ENCODE measurements around the gene PCDH1.
"Not testable (repeated sequence)": the region's sequence is repeated elsewhere in the genome, so short reads cannot be mapped to it uniquely, and the experiment has no call there.

The PCDH1 gene

GRCh38 chr5:141902015-141902814 is 24.0 kb upstream of the PCDH1 start:
- no peaks in the 10 kb centered on the region for H4K20me1 ChIP-seq (ENCODE audit: insufficient read depth, low read length, poor library complexity, severe bottlenecking)
- no peaks in the 10 kb centered on the region for H3K79me2 ChIP-seq (ENCODE audit: insufficient read depth, low read length)
- no peak overlapping the region for H2AFZ ChIP-seq (ENCODE audit: low read length)
- H3K9me3 ChIP-seq (ENCODE audit: insufficient read depth, low read depth, low read length): no peaks in the 10 kb centered on the region
- H3K9me2 ChIP-seq (replicated peaks; ENCODE audit: low read depth, low read length): no peaks in the 10 kb centered on the region
- H3K9ac ChIP-seq (ENCODE audit: low read depth, low read length, poor library complexity, severe bottlenecking): no peak overlapping the region
- no peak overlapping the region for H3K4me3 ChIP-seq (ENCODE audit: low read length, poor library complexity, severe bottlenecking)
- H3F3A ChIP-seq (ENCODE audit: low read depth): no peaks in the 10 kb centered on the region
- H3K36me3 ChIP-seq (ENCODE audit: insufficient read depth, low read length): no peaks in the 10 kb centered on the region
- H3K4me1 ChIP-seq (ENCODE audit: insufficient read depth, low read length, poor library complexity, severe bottlenecking): no peaks in the 10 kb centered on the region
- H3K27me3 ChIP-seq (ENCODE audit: insufficient read depth, low read length, poor library complexity, severe bottlenecking): no peaks in the 10 kb centered on the region
- no peak overlapping the region for H3K4me2 ChIP-seq (ENCODE audit: low read depth, low read length, poor library complexity, severe bottlenecking)
- no peak for TF ChIP-seq EZH2phosphoT487 (IDR thresholded peaks at IDR 0.05; ENCODE audit: borderline replicate concordance)
- TF ChIP-seq, protein P1, sequence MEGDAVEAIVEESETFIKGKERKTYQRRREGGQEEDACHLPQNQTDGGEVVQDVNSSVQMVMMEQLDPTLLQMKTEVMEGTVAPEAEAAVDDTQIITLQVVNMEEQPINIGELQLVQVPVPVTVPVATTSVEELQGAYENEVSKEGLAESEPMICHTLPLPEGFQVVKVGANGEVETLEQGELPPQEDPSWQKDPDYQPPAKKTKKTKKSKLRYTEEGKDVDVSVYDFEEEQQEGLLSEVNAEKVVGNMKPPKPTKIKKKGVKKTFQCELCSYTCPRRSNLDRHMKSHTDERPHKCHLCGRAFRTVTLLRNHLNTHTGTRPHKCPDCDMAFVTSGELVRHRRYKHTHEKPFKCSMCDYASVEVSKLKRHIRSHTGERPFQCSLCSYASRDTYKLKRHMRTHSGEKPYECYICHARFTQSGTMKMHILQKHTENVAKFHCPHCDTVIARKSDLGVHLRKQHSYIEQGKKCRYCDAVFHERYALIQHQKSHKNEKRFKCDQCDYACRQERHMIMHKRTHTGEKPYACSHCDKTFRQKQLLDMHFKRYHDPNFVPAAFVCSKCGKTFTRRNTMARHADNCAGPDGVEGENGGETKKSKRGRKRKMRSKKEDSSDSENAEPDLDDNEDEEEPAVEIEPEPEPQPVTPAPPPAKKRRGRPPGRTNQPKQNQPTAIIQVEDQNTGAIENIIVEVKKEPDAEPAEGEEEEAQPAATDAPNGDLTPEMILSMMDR (conservative IDR thresholded peaks at IDR 0.05; ENCODE audit: low read length): no peak

- H3F3A ChIP-seq (ENCODE audit: low read depth): no peaks in the 10 kb centered on the region
- no peaks in the 10 kb centered on the region for H4K20me1 ChIP-seq (ENCODE audit: insufficient read depth, low read length, poor library complexity, severe bottlenecking)
- no peak overlapping the region for H3K4me2 ChIP-seq (ENCODE audit: low read depth, low read length, poor library complexity, severe bottlenecking)
- H3K4me3 ChIP-seq (ENCODE audit: low read length, poor library complexity, severe bottlenecking): no peak overlapping the region
- H3K9me3 ChIP-seq (ENCODE audit: insufficient read depth, low read depth, low read length): no peaks in the 10 kb centered on the region
- no peak overlapping the region for H3K9ac ChIP-seq (ENCODE audit: low read depth, low read length, poor library complexity, severe bottlenecking)
- H2AFZ ChIP-seq (ENCODE audit: low read length): peak overlapping the region; percentile 32; the same call in 1 of the 2 replicates
- no peaks in the 10 kb centered on the region for H3K36me3 ChIP-seq (ENCODE audit: insufficient read depth, low read length)
- no peaks in the 10 kb centered on the region for H3K79me2 ChIP-seq (ENCODE audit: insufficient read depth, low read length)
- H3K27me3 ChIP-seq (ENCODE audit: insufficient read depth, low read length, poor library complexity, severe bottlenecking): no peaks in the 10 kb centered on the region
- H3K4me1 ChIP-seq (ENCODE audit: insufficient read depth, low read length, poor library complexity, severe bottlenecking): no peaks in the 10 kb centered on the region
- H3K9me2 ChIP-seq (replicated peaks; ENCODE audit: low read depth, low read length): no peaks in the 10 kb centered on the region
- no peak for TF ChIP-seq EZH2phosphoT487 (IDR thresholded peaks at IDR 0.05; ENCODE audit: borderline replicate concordance)
- TF ChIP-seq, protein P1 (conservative IDR thresholded peaks at IDR 0.05; ENCODE audit: low read length): no peak
Measured at GRCh38 chr5:141898448-141899049, 20.3 kb upstream of the PCDH1 start.

DNA sequence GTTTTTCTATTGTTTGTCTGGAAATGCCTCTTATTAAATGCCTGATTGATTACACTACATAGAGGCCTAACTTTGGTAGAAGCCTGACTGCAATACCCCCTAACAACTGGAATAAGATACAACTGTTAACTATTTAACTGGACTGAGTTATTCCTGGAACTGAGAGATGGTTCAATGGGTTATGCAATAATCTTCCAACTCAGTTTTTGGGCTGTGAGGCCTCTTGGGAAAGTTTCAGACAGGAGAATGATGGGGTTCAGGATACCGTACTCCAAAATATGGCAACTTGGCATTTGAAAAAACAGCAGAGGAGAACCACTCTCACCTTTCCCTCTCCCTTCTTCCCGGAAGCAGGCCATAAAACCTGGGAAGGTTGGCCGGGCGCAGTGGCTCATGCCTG is 19.2 kb upstream of the PCDH1 start:
- Histone ChIP-seq H3K4me3 (ENCODE audit: low read length, poor library complexity, severe bottlenecking) (no peak overlapping the region), H3K9me2 (replicated peaks; ENCODE audit: low read depth, low read length) (no peaks in the 10 kb centered on the region)

DNA sequence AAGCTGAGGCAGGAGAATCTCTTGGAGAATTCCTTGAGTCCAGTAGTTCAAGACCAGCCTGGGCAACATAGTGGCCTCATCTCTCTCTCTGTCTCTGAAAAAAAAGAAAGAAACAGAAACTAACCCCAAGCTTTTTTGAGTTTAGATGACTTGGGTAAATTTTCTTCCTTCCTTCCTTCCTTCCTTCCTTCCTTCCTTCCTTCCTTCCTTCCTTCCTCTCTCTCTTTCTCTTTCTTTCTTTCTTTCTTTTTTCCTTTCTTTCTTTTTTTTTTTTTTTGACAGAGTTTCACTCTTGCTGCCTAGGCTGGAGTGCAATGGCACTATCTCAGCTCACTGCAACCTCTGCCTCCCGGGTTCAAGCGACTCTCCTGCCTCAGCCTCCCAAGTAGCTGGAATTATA is 12.2 kb upstream of the PCDH1 start:
- not testable (repeated sequence) for H2AFZ ChIP-seq (ENCODE audit: low read length); H3K79me2 ChIP-seq (ENCODE audit: insufficient read depth, low read length); H3K36me3 ChIP-seq (ENCODE audit: insufficient read depth, low read length); H3K9me2 ChIP-seq (replicated peaks; ENCODE audit: low read depth, low read length); H3K4me2 ChIP-seq (ENCODE audit: low read depth, low read length, poor library complexity, severe bottlenecking); H3F3A ChIP-seq (ENCODE audit: low read depth); H3K4me1 ChIP-seq (ENCODE audit: insufficient read depth, low read length, poor library complexity, severe bottlenecking); H4K20me1 ChIP-seq (ENCODE audit: insufficient read depth, low read length, poor library complexity, severe bottlenecking); H3K9me3 ChIP-seq (ENCODE audit: insufficient read depth, low read depth, low read length); H3K4me3 ChIP-seq (ENCODE audit: low read length, poor library complexity, severe bottlenecking); H3K27me3 ChIP-seq (ENCODE audit: insufficient read depth, low read length, poor library complexity, severe bottlenecking); H3K9ac ChIP-seq (ENCODE audit: low read depth, low read length, poor library complexity, severe bottlenecking)

More for the DNA sequence above, 19.2 kb upstream of the PCDH1 start:
- Histone ChIP-seq H3K79me2 (ENCODE audit: insufficient read depth, low read length) (no peaks in the 10 kb centered on the region), H3K9ac (ENCODE audit: low read depth, low read length, poor library complexity, severe bottlenecking) (no peak overlapping the region), H3F3A (ENCODE audit: low read depth) (no peaks in the 10 kb centered on the region), H3K4me2 (ENCODE audit: low read depth, low read length, poor library complexity, severe bottlenecking) (no peak overlapping the region), H3K27me3 (ENCODE audit: insufficient read depth, low read length, poor library complexity, severe bottlenecking) (no peaks in the 10 kb centered on the region), H2AFZ (ENCODE audit: low read length) (no peak overlapping the region), H3K36me3 (ENCODE audit: insufficient read depth, low read length) (no peaks in the 10 kb centered on the region), H3K4me1 (ENCODE audit: insufficient read depth, low read length, poor library complexity, severe bottlenecking) (no peaks in the 10 kb centered on the region), H3K9me3 (ENCODE audit: insufficient read depth, low read depth, low read length) (no peaks in the 10 kb centered on the region), H4K20me1 (ENCODE audit: insufficient read depth, low read length, poor library complexity, severe bottlenecking) (no peaks in the 10 kb centered on the region)
- TF ChIP-seq EZH2phosphoT487 (IDR thresholded peaks at IDR 0.05; ENCODE audit: borderline replicate concordance): no peak
- TF ChIP-seq, protein P1 (conservative IDR thresholded peaks at IDR 0.05; ENCODE audit: low read length): no peak
